ENCODE data around the gene PTPRD. TPM values are rescaled to one million over a fixed set of nuclear protein-coding genes. Genes with fewer than 3 reads are reported as not detected.

The PTPRD gene
- total RNA-seq, 1 donor = 26.3 TPM

GRCh38 chr9:9645006-9645405 lies 967.8 kb downstream of the PTPRD start:
- no peak for DNase-seq (ENCODE audit: low read depth)
- no peak for TF ChIP-seq CTCF (IDR thresholded peaks at IDR 0.05; ENCODE audit: insufficient read depth, low read depth, low read length)
- H3K4me3 ChIP-seq (ENCODE audit: low read depth, low read length) = no peak overlapping the region

DNA sequence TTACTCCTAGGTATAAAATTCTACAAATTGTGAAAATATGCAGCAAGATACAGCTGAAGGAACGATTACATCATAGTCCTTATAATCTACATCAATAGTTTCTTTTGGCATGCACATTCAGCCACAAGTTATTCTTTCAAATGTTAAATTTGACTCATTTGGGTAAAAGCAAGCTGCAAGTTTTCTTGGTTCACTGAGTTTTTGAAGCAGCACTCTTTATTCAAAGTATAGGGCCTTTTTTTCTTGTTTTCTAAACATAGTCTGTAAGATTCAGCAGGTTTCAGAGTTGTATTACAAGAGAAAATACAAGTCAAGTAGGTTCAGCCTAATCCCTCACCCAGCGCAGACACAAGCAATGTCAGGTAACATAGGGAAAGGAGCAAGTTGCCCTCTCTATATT lies 981.5 kb downstream of the PTPRD start:
- TF ChIP-seq CTCF (IDR thresholded peaks at IDR 0.05; ENCODE audit: insufficient read depth, low read depth, low read length) = no peak
- H3K4me3 ChIP-seq (ENCODE audit: low read depth, low read length) = no peak overlapping the region
- no peak for DNase-seq (ENCODE audit: low read depth)

- H3K4me3 ChIP-seq (ENCODE audit: low read depth, low read length) = no peak overlapping the region
- DNase-seq (ENCODE audit: low read depth) = no peak
- no peak for TF ChIP-seq CTCF (IDR thresholded peaks at IDR 0.05; ENCODE audit: insufficient read depth, low read depth, low read length)
Measured at GRCh38 chr9:9625248-9625647, 987.6 kb downstream of the PTPRD start.

GRCh38 chr9:9623506-9623905 lies 989.3 kb downstream of the PTPRD start:
- H3K4me3 ChIP-seq (ENCODE audit: low read depth, low read length) = no peak overlapping the region
- no peak for DNase-seq (ENCODE audit: low read depth)
- TF ChIP-seq CTCF (IDR thresholded peaks at IDR 0.05; ENCODE audit: insufficient read depth, low read depth, low read length) = no peak

DNA sequence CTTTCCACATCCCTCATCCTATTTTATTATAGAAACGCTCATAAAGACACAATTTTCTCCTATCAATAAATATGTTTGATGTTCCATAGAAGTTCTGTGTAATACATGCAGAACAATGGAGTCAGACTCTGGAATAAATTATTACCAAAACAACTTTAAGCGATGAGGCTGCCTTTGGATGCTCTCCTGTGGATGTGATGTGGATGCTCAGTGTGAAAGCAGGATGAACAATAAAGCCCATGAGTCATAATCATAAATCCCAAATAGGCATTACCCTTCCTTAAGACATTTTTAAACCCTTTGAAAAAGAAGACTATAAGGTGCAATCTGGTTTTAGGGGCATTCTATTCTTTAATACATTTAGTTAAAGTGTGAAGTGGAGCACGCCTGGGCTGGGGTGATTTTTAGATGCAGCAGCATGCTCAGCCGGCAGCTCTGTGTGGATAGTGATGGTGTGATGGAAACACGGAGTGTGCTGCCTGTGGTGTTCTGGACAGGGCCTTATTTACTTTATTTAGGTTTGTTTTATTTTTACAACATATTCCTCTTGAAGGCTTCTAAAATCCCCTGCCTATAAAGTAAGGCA lies 991.4 kb downstream of the PTPRD start:
- no peak for DNase-seq (ENCODE audit: low read depth)
- TF ChIP-seq CTCF (IDR thresholded peaks at IDR 0.05; ENCODE audit: insufficient read depth, low read depth, low read length) = no peak
- no peak overlapping the region for H3K4me3 ChIP-seq (ENCODE audit: low read depth, low read length)

GRCh38 chr9:9620736-9621135 lies 992.1 kb downstream of the PTPRD start:
- no peak for TF ChIP-seq CTCF (IDR thresholded peaks at IDR 0.05; ENCODE audit: insufficient read depth, low read depth, low read length)
- no peak for DNase-seq (ENCODE audit: low read depth)
- H3K4me3 ChIP-seq (ENCODE audit: low read depth, low read length) = no peak overlapping the region

DNA sequence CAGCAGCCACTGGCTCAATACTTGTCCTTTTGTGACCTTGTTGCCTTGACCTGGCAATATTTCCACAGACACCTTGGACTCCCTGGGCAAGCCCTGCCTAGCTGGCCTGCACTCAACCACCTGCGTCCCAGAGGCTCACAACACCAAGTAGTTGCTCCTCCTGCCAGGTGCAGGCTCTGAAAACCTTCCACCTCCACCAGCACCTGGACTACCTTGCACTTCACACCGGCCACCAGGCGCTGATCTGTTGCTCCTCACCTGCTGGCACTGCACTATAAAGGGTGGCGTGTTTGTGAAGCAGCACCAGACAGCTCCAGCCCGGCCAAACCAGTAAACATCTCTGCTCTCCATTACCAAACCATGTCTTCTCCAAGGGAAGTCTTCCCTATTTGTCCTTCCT lies 997.7 kb downstream of the PTPRD start:
- TF ChIP-seq CTCF (IDR thresholded peaks at IDR 0.05; ENCODE audit: insufficient read depth, low read depth, low read length) = no peak
- DNase-seq (ENCODE audit: low read depth) = no peak
- no peak overlapping the region for H3K4me3 ChIP-seq (ENCODE audit: low read depth, low read length)

All from fibroblast of villous mesenchyme (primary cell).